Measurements from ENCODE around the gene SUMF1. TPM values are rescaled to one million over a fixed set of nuclear protein-coding genes. Genes with fewer than 3 reads are reported as not detected.
A peak's percentile ranks its signal among the peaks of the same experiment; 100 is the strongest.

Gene SUMF1
- total RNA-seq, 1 donor from 2014 or later: 10.6 TPM

GRCh38 chr3:4492208-4493013 is 25.3 kb upstream of the SUMF1 start:
- Mint-ChIP-seq H3K27me3 (ENCODE audit: low read depth) (peaks cover 80% of the 10 kb centered on the region), H3K36me3 (ENCODE audit: low read depth) (no peaks in the 10 kb centered on the region), H3K4me1 (peaks cover 12% of the 10 kb centered on the region), H3K9me3 (no peaks in the 10 kb centered on the region), H3K27ac (ENCODE audit: unreplicated experiment) (peak overlapping the region; percentile 21), H3K4me3 (peak overlapping the region; percentile 97)
- TF ChIP-seq CTCF (conservative IDR thresholded peaks at IDR 0.05): no peak
- peak; percentile 23 for DNase-seq (ENCODE audit: low read depth, low spot score)

GRCh38 chr3:4491855-4492207 is 24.8 kb upstream of the SUMF1 start:
- Mint-ChIP-seq H3K36me3 (ENCODE audit: low read depth) (no peaks in the 10 kb centered on the region), H3K27me3 (ENCODE audit: low read depth) (peaks cover 81% of the 10 kb centered on the region), H3K4me1 (peaks cover 12% of the 10 kb centered on the region), H3K9me3 (no peaks in the 10 kb centered on the region), H3K4me3 (peak overlapping the region; percentile 97), H3K27ac (ENCODE audit: unreplicated experiment) (no peak overlapping the region)
- no peak for DNase-seq (ENCODE audit: low read depth, low spot score)
- no peak for TF ChIP-seq CTCF (conservative IDR thresholded peaks at IDR 0.05)

- no peak overlapping the region for H3K27ac Mint-ChIP-seq (ENCODE audit: unreplicated experiment)
- H3K9me3 Mint-ChIP-seq: no peaks in the 10 kb centered on the region
- no peak for TF ChIP-seq CTCF (conservative IDR thresholded peaks at IDR 0.05)
- peaks cover 42% of the 10 kb centered on the region for H3K27me3 Mint-ChIP-seq (ENCODE audit: low read depth)
- peaks cover 4% of the 10 kb centered on the region for H3K4me1 Mint-ChIP-seq
- DNase-seq (ENCODE audit: low read depth, low spot score): no peak
- H3K4me3 Mint-ChIP-seq: no peak overlapping the region
- no peaks in the 10 kb centered on the region for H3K36me3 Mint-ChIP-seq (ENCODE audit: low read depth)
Measured at GRCh38 chr3:4478261-4478660, 11.2 kb upstream of the SUMF1 start.

- Mint-ChIP-seq H3K27me3 (ENCODE audit: low read depth) (peaks cover 53% of the 10 kb centered on the region), H3K27ac (ENCODE audit: unreplicated experiment) (no peak overlapping the region), H3K4me3 (no peak overlapping the region), H3K4me1 (peaks cover 4% of the 10 kb centered on the region), H3K9me3 (no peaks in the 10 kb centered on the region), H3K36me3 (ENCODE audit: low read depth) (no peaks in the 10 kb centered on the region)
- no peak for TF ChIP-seq CTCF (conservative IDR thresholded peaks at IDR 0.05)
- no peak for DNase-seq (ENCODE audit: low read depth, low spot score)
Measured at GRCh38 chr3:4476496-4476895, 9.4 kb upstream of the SUMF1 start.

- Mint-ChIP-seq H3K4me1 (peaks cover 4% of the 10 kb centered on the region), H3K9me3 (no peaks in the 10 kb centered on the region), H3K27me3 (ENCODE audit: low read depth) (peaks cover 54% of the 10 kb centered on the region), H3K4me3 (no peak overlapping the region), H3K36me3 (ENCODE audit: low read depth) (no peaks in the 10 kb centered on the region), H3K27ac (ENCODE audit: unreplicated experiment) (no peak overlapping the region)
- TF ChIP-seq CTCF (conservative IDR thresholded peaks at IDR 0.05): no peak
- no peak for DNase-seq (ENCODE audit: low read depth, low spot score)
Measured at GRCh38 chr3:4475804-4476203, 8.7 kb upstream of the SUMF1 start.

Measured in neural crest cell (in vitro differentiated cells).